Upper lobe of left lung (tissue), 6 donors: ENCODE measurements around the gene PSTK. TPM values are rescaled to one million over a fixed set of nuclear protein-coding genes. Genes with fewer than 3 reads are reported as not detected.

Experiments
- ATAC-seq, 2 donors: fragments of 200-7000 bp; cut with Tn5 transposase; one replicate each; pipeline ENCODE4 v1.9.1; 2022; ENCODE audit warnings: mild to moderate bottlenecking in 2 of 2, moderate library complexity in 2 of 2; ENCODE audit not compliant: low FRiP score in 2 of 2
- DNase-seq, 2 donors: peaks; one replicate each; pipeline ENCODE4 v3.0.0-alpha.2; 2019 to 2020
- H3K27ac ChIP-seq, 4 donors: fragments of 200-600 bp; sonication (generic); one replicate each; pipeline ENCODE4 v1.5.1; 2016 to 2019
- H3K27me3 ChIP-seq, 4 donors: fragments of 200-600 bp; sonication (generic); one replicate each; pipeline ENCODE4 v1.5.1; 2017 to 2019
- H3K36me3 ChIP-seq, 4 donors: fragments of 200-600 bp; sonication (generic); one replicate each; pipeline ENCODE4 v1.5.1; 2016 to 2019
- H3K4me1 ChIP-seq, 4 donors: fragments of 200-600 bp; sonication (generic); one replicate each; pipeline ENCODE4 v1.5.1; 2018 to 2019
- H3K4me3 ChIP-seq, 4 donors: fragments of 200-600 bp; sonication (generic); one replicate each; pipeline ENCODE4 v1.5.1; 2017 to 2019; ENCODE audit warnings: mild to moderate bottlenecking in 2 of 4, moderate library complexity in 1 of 4
- H3K9me3 ChIP-seq, 4 donors: fragments of 200-600 bp; sonication (generic); one replicate each; pipeline ENCODE4 v1.5.1; 2018 to 2019
- CTCF ChIP-seq, 6 experiments: fragments of 450-650 bp in 4 of 6; fragments of 200-600 bp in 2 of 6; sonication (generic) in 2 of 6; IDR thresholded peaks; one replicate each; pipeline ENCODE4 v1.5.1; 2016 to 2019; ENCODE audit warnings: antibody characterized with exemption in 6 of 6
- EP300 ChIP-seq, 4 donors: sonication (generic); formaldehyde crosslinking; IDR thresholded peaks; one replicate each; pipeline ENCODE4 v1.5.1; 2017; ENCODE audit warnings: antibody characterized with exemption in 4 of 4, control low read depth in 2 of 4
- POLR2A ChIP-seq, 4 donors: fragments of 450-650 bp; IDR thresholded peaks; one replicate each; pipeline ENCODE4 v1.5.1; 2016 to 2017; ENCODE audit warnings: antibody characterized with exemption in 4 of 4, mild to moderate bottlenecking in 2 of 4
- POLR2AphosphoS5 ChIP-seq, 2 donors: sonication (generic); formaldehyde crosslinking; IDR thresholded peaks; one replicate each; pipeline ENCODE4 v1.5.1; 2017; ENCODE audit warnings: antibody characterized with exemption in 2 of 2
- WGBS, 2 donors: methylation state at CpG; one replicate each; pipeline ENCODE4 v1.1.5; 2017 to 2018; 5-methylcytosine and 5-hydroxymethylcytosine counted together
- total RNA-seq, 6 donors: library from RNA; depleted of rRNA in 4 of 6; stranded (reverse); fragments of >200 nt in 4 of 6; gene quantifications; one replicate each; pipeline versions ENCODE4 v1.1.0 to v1.2.1, GENCODE V29; 2016 to 2021
- donor health status: DM: no; HTN: no; CAD: no; lungs with moderate emphysema.
- donor health status: DM: no; HTN: yes; CAD: no; lungs with severe emphysema.

The PSTK gene
- total RNA-seq, 6 donors from 2014 or later, result 1.4 to 6.2 (median 3.7) TPM

GRCh38 chr10:123021517-123021916, 41.3 kb downstream of the PSTK start:
- WGBS, 2 donors, result 63 to 68% methylated on average over 3 of the region's 3 CpGs
- no peaks in the 10 kb centered on the region for H3K27me3 ChIP-seq
- H3K4me3 ChIP-seq, result no peak overlapping the region
- H3K4me1 ChIP-seq, result peaks cover 0 to 4% (median 0%) of the 10 kb centered on the region in 4 donors
- no peak for DNase-seq
- no peak overlapping the region for H3K27ac ChIP-seq
- TF ChIP-seq EP300 (IDR thresholded peaks at IDR 0.05), result no peak
- no peaks in the 10 kb centered on the region for H3K36me3 ChIP-seq
- no peaks in the 10 kb centered on the region for H3K9me3 ChIP-seq
- ATAC-seq, result no peak

GRCh38 chr10:123024540-123024939, 44.3 kb downstream of the PSTK start:
- Histone ChIP-seq H3K27me3 (no peaks in the 10 kb centered on the region), H3K27ac (no peak overlapping the region), H3K9me3 (no peaks in the 10 kb centered on the region), H3K4me1 (peaks cover 0 to 4% (median 0%) of the 10 kb centered on the region in 4 donors), H3K4me3 (no peak overlapping the region), H3K36me3 (no peaks in the 10 kb centered on the region)
- ATAC-seq (no peak), DNase-seq (peak in 1 of 2 donors; percentile 35)
- TF ChIP-seq POLR2A (IDR thresholded peaks at IDR 0.05) (no peak), EP300 (IDR thresholded peaks at IDR 0.05) (no peak), POLR2AphosphoS5 (IDR thresholded peaks at IDR 0.05) (no peak), CTCF (IDR thresholded peaks at IDR 0.05) (no peak)
- WGBS, 2 donors, result 73 to 97% methylated on average over 2 of the region's 2 CpGs

GRCh38 chr10:123026302-123026701, 46.1 kb downstream of the PSTK start:
- TF ChIP-seq EP300 (IDR thresholded peaks at IDR 0.05) (no peak), POLR2AphosphoS5 (IDR thresholded peaks at IDR 0.05) (no peak), CTCF (IDR thresholded peaks at IDR 0.05) (no peak), POLR2A (IDR thresholded peaks at IDR 0.05) (no peak)
- DNase-seq (no peak), ATAC-seq (no peak)
- Histone ChIP-seq H3K27ac (no peak overlapping the region), H3K4me1 (no peaks in the 10 kb centered on the region), H3K27me3 (no peaks in the 10 kb centered on the region), H3K9me3 (no peaks in the 10 kb centered on the region), H3K36me3 (no peaks in the 10 kb centered on the region), H3K4me3 (no peak overlapping the region)
- 56 to 75% methylated on average over 1 of the region's 1 CpG for WGBS, 2 donors

- no peak for DNase-seq
- no peaks in the 10 kb centered on the region for H3K4me1 ChIP-seq
- TF ChIP-seq POLR2AphosphoS5 (IDR thresholded peaks at IDR 0.05) (no peak), EP300 (IDR thresholded peaks at IDR 0.05) (no peak), POLR2A (IDR thresholded peaks at IDR 0.05) (no peak), CTCF (IDR thresholded peaks at IDR 0.05) (no peak)
- H3K9me3 ChIP-seq, result no peaks in the 10 kb centered on the region
- H3K36me3 ChIP-seq, result no peaks in the 10 kb centered on the region
- H3K27me3 ChIP-seq, result no peaks in the 10 kb centered on the region
- no peak overlapping the region for H3K27ac ChIP-seq
- no peak overlapping the region for H3K4me3 ChIP-seq
- no peak for ATAC-seq
Observed at GRCh38 chr10:123027861-123028260, 47.7 kb downstream of the PSTK start.

GRCh38 chr10:123031124-123031523, 50.9 kb downstream of the PSTK start:
- peaks cover 2 to 17% (median 4%) of the 10 kb centered on the region in 4 donors for H3K36me3 ChIP-seq
- no peak overlapping the region for H3K27ac ChIP-seq
- no peaks in the 10 kb centered on the region for H3K27me3 ChIP-seq
- H3K4me3 ChIP-seq, result no peak overlapping the region
- TF ChIP-seq POLR2AphosphoS5 (IDR thresholded peaks at IDR 0.05) (no peak), POLR2A (IDR thresholded peaks at IDR 0.05) (no peak)
- H3K4me1 ChIP-seq, result no peaks in the 10 kb centered on the region
- no peaks in the 10 kb centered on the region for H3K9me3 ChIP-seq
- no peak for DNase-seq
- ATAC-seq, result no peak
- WGBS, 2 donors, result 77 to 85% methylated on average over 1 of the region's 1 CpG

GRCh38 chr10:123034332-123034731, 54.1 kb downstream of the PSTK start:
- ATAC-seq (no peak), DNase-seq (no peak)
- H3K4me1 ChIP-seq, result peaks cover 0 to 4% (median 0%) of the 10 kb centered on the region in 4 donors
- peaks cover 2 to 28% (median 11%) of the 10 kb centered on the region in 4 donors for H3K36me3 ChIP-seq
- no peak overlapping the region for H3K4me3 ChIP-seq
- no peaks in the 10 kb centered on the region for H3K27me3 ChIP-seq
- H3K9me3 ChIP-seq, result no peaks in the 10 kb centered on the region
- H3K27ac ChIP-seq, result no peak overlapping the region
- no peak for TF ChIP-seq EP300 (IDR thresholded peaks at IDR 0.05)
- no peak for TF ChIP-seq CTCF (IDR thresholded peaks at IDR 0.05)
- no peak for TF ChIP-seq POLR2A (IDR thresholded peaks at IDR 0.05)
- TF ChIP-seq POLR2AphosphoS5 (IDR thresholded peaks at IDR 0.05), result no peak
